Skeletal muscle tissue (tissue), 4 donors: ENCODE measurements around the gene HTR2B. TPM values are rescaled to one million over a fixed set of nuclear protein-coding genes. Genes with fewer than 3 reads are reported as not detected.
A peak's percentile ranks its signal among the peaks of the same experiment; 100 is the strongest.
"Not testable (repeated sequence)": the region's sequence is repeated elsewhere in the genome, so short reads cannot be mapped to it uniquely, and the experiment has no call there.

ENCODE experiments used
- H3K27ac ChIP-seq: one replicate; pipeline ENCODE4 v1.7.0; 2013; ENCODE audit warnings: mild to moderate bottlenecking, low read depth, low read length, inconsistent platforms
- H3K27me3 ChIP-seq, 3 donors: one replicate each; pipeline ENCODE4 v1.7.0; 2013; ENCODE audit warnings: low read length in 3 of 3; ENCODE audit not compliant: control insufficient read depth in 3 of 3, insufficient read depth in 3 of 3
- H3K36me3 ChIP-seq, 3 donors: one replicate each; pipeline ENCODE4 v1.7.0; 2013; ENCODE audit warnings: low read length in 3 of 3; ENCODE audit not compliant: control insufficient read depth in 3 of 3, insufficient read depth in 3 of 3
- H3K4me1 ChIP-seq, 3 donors: one replicate each; pipeline ENCODE4 v1.7.0; 2013; ENCODE audit warnings: low read length in 3 of 3, mild to moderate bottlenecking in 3 of 3; ENCODE audit not compliant: control insufficient read depth in 3 of 3, insufficient read depth in 3 of 3
- H3K4me3 ChIP-seq, 3 donors: one replicate each; pipeline ENCODE4 v1.7.0; 2013; ENCODE audit warnings: low read length in 3 of 3
- H3K9ac ChIP-seq, 3 donors: one replicate each; pipeline ENCODE4 v1.7.0; 2013; ENCODE audit warnings: low read length in 3 of 3, mild to moderate bottlenecking in 3 of 3, moderate library complexity in 2 of 3, low read depth in 1 of 3
- H3K9me3 ChIP-seq, 3 donors: one replicate each; pipeline ENCODE4 v1.7.0; 2013; ENCODE audit warnings: low read length in 3 of 3; ENCODE audit not compliant: control insufficient read depth in 3 of 3
- total RNA-seq: library from RNA; depleted of rRNA; stranded (reverse); fragments of >200 nt; gene quantifications from one replicate; pipeline ENCODE4 v1.2.3, GENCODE V29; 2014
- donor health status: Osteomylitis.

Gene HTR2B
- total RNA-seq, 1 donor from 2014 or later: 0.52 TPM

DNA sequence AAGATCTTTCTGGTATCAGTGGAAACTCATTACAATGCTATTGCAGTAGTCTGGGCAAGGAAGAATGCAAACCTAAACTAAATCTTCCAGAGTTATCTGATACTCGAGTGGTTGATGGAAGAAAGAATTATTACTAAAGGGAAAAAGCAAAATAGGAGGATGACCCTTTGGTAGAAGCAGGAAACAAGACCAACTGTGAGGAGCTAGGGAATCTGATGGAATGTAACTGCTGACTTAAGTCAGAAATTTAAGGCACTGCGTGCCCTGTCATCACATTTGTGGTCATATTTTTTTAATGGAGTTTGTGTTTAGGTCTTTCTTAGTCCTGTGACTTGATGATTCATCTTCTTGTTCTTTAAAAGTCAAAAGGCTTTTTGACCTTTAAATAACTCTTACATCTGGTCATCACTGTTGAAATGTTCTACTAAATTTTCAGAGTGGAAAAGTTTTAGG is 37.1 kb upstream of the HTR2B start:
- Histone ChIP-seq H3K4me1 (peaks cover 0 to 4% (median 3%) of the 10 kb centered on the region in 3 donors), H3K9ac (peak overlapping the region in 1 of 3 donors; percentile 43), H3K9me3 (no peaks in the 10 kb centered on the region), H3K4me3 (no peak overlapping the region), H3K27ac (peak overlapping the region; percentile 62), H3K36me3 (peaks cover 5 to 24% (median 22%) of the 10 kb centered on the region in 3 donors), H3K27me3 (no peaks in the 10 kb centered on the region)

DNA sequence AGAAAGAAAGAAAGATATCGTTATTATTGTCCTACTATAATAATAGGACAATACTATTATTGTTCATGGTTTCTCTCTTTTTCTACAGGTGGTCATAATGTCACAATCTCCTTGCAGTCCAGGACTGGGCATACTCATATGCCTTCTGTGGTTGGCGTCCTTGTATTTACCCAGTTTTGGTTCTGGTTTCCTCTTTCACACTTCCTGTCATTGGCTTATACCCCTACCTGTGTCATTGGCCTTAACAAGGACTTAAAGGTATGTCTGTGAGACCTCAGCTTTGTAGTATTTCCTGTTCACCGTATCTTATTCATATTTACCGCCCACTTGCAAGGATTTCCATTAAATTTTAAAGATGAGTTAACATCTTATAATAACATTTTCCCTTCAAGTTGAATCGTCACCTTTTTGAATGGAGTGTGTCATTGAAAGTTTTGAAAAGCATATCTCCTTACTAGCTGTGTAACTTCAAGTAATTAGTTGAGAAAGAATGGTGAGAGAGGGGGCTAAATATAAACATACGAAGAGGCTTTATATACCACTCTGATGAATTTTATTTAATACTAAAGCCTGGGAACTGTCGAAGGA is 36.5 kb upstream of the HTR2B start:
- H3K36me3 ChIP-seq: peaks cover 0 to 19% (median 18%) of the 10 kb centered on the region in 3 donors
- H3K27me3 ChIP-seq: no peaks in the 10 kb centered on the region
- no peak overlapping the region for H3K4me3 ChIP-seq
- no peaks in the 10 kb centered on the region for H3K9me3 ChIP-seq
- H3K9ac ChIP-seq: no peak overlapping the region
- H3K27ac ChIP-seq: peak overlapping the region; percentile 50
- H3K4me1 ChIP-seq: peaks cover 0 to 4% (median 3%) of the 10 kb centered on the region in 3 donors

DNA sequence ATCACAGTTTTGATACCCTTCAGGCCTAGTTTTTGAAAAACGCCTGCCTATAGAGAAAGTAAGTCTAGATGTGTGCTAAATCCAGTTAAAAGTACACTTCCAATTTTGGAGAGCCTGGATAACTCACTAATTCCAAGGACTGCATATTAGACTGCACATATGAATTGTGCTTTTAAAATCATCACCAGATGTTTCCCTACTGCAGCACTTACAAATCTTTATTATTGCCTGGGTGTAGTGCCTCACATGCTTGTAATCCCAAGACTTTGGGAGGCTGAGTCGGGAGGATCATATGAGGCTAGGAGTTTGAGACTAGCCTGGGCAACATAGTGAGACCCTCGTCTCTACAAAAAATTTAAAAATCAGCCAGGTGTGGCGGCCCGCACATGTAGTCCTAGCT is 35.9 kb upstream of the HTR2B start:
- Histone ChIP-seq H3K9ac (no peak overlapping the region), H3K36me3 (peaks cover 0 to 13% (median 12%) of the 10 kb centered on the region in 3 donors)

DNA sequence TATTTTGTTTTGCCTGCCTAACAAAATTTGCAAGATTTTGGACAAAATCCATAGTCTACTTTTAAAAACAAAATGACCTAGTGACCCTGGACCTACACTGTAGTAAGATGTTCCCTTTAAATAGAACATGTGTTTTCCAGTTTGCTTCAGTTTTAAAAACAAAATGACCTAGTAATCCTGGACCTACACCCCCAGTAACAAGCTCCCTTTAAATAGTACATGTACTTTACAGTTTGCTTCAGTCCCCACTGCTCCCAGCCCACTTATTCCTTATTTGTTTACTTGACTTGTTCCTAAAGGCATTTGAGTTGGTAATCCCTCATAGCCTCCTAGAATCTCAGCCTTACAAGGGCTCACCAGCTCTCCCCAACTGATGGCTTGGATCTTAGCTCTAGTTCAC is 34.5 kb upstream of the HTR2B start:
- H3K9ac ChIP-seq: no peak overlapping the region
- H3K9me3 ChIP-seq: no peaks in the 10 kb centered on the region
- no peaks in the 10 kb centered on the region for H3K27me3 ChIP-seq
- H3K4me3 ChIP-seq: no peak overlapping the region
- no peak overlapping the region for H3K27ac ChIP-seq
- H3K4me1 ChIP-seq: peaks cover 0 to 4% (median 3%) of the 10 kb centered on the region in 3 donors
- peaks cover 2 to 17% (median 14%) of the 10 kb centered on the region in 3 donors for H3K36me3 ChIP-seq

More for the DNA sequence above, 35.9 kb upstream of the HTR2B start:
- H3K9me3 ChIP-seq: no peaks in the 10 kb centered on the region
- H3K4me1 ChIP-seq: peaks cover 0 to 4% (median 3%) of the 10 kb centered on the region in 3 donors
- H3K27me3 ChIP-seq: no peaks in the 10 kb centered on the region
- H3K27ac ChIP-seq: peak overlapping the region; percentile 50
- no peak overlapping the region for H3K4me3 ChIP-seq

- Histone ChIP-seq H3K4me1 (no peaks in the 10 kb centered on the region), H3K27ac (no peak overlapping the region), H3K4me3 (no peak overlapping the region), H3K36me3 (peaks cover 6 to 23% (median 15%) of the 10 kb centered on the region in 3 donors), H3K27me3 (no peaks in the 10 kb centered on the region), H3K9ac (no peak overlapping the region), H3K9me3 (no peaks in the 10 kb centered on the region)
These were observed 28.1 kb upstream of the HTR2B start for GRCh38 chr2:231152800-231153557.

DNA sequence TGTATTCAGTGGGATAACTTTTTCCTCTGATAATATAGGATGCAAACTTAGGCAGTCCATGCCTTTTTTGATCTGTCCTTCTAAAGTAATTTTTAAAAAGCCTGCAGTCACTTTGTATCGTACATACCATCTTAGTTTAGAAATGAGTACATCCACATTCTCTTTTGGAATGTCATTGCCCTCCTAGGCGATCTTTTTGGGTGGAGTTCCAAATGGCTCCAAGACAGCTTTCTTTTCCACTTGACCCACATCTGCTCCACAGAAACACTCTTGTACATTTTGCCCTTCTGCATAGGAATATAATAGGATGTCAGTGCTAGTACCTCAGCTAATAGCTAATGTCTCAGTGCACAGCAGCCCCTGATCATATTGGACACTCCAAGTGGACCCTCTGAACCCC is 21.8 kb upstream of the HTR2B start:
- H3K4me1 ChIP-seq: no peaks in the 10 kb centered on the region
- no peaks in the 10 kb centered on the region for H3K9me3 ChIP-seq
- no peaks in the 10 kb centered on the region for H3K27me3 ChIP-seq
- peaks cover 0 to 15% (median 8%) of the 10 kb centered on the region in 3 donors for H3K36me3 ChIP-seq
- no peak overlapping the region for H3K4me3 ChIP-seq
- no peak overlapping the region for H3K27ac ChIP-seq
- no peak overlapping the region for H3K9ac ChIP-seq

DNA sequence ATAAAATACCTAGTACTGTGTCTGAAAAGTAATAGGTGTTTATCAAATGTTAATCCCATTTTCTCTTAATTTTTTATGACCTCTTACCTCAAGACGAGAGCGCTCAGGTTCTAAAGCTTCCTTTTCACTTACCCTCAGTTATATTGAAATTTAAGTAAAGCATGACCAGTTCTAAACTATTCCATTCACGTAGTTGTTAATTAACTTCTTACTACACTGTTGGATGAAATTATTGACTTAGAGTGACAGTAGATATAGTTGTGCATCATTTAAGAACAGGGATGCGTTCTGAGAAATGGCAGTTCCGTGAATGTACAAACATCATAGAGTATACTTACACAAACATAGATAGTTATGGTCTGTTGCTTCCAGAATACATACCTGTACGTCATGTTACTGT is 20.1 kb upstream of the HTR2B start:
- H3K27ac ChIP-seq: no peak overlapping the region
- no peaks in the 10 kb centered on the region for H3K4me1 ChIP-seq
- H3K9ac ChIP-seq: no peak overlapping the region
- no peaks in the 10 kb centered on the region for H3K27me3 ChIP-seq
- no peaks in the 10 kb centered on the region for H3K9me3 ChIP-seq
- no peak overlapping the region for H3K4me3 ChIP-seq
- peaks cover 0 to 15% (median 11%) of the 10 kb centered on the region in 3 donors for H3K36me3 ChIP-seq

DNA sequence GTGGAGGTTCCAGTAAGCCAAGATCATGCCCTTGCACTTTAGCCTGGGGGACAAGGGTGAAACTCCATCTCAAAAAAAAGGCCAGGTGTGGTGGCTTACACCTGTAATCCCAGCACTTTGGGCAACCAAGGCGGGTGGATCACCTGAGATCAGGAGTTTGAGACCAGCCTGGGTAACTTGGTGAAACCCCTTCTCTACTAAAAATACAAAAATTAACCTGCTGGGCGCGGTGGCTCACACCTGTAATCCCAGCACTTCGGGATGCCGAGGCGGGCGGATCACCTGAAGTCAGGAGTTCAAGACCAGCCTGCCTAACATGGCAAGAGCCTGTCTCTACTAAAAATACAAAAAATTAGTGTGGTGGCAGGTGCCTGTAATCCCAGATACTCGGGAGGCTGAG is 16.0 kb upstream of the HTR2B start:
- H3K9ac ChIP-seq, H3K27me3 ChIP-seq, H3K36me3 ChIP-seq, H3K9me3 ChIP-seq, H3K4me1 ChIP-seq, H3K4me3 ChIP-seq, H3K27ac ChIP-seq: not testable (repeated sequence)

GRCh38 chr2:231139796-231140195 is 15.0 kb upstream of the HTR2B start:
- no peak overlapping the region for H3K9ac ChIP-seq
- H3K9me3 ChIP-seq: no peaks in the 10 kb centered on the region
- H3K27ac ChIP-seq: no peak overlapping the region
- H3K4me3 ChIP-seq: no peak overlapping the region
- peaks cover 0 to 3% (median 0%) of the 10 kb centered on the region in 3 donors for H3K36me3 ChIP-seq
- H3K27me3 ChIP-seq: no peaks in the 10 kb centered on the region
- peaks cover 0 to 4% (median 2%) of the 10 kb centered on the region in 3 donors for H3K4me1 ChIP-seq

DNA sequence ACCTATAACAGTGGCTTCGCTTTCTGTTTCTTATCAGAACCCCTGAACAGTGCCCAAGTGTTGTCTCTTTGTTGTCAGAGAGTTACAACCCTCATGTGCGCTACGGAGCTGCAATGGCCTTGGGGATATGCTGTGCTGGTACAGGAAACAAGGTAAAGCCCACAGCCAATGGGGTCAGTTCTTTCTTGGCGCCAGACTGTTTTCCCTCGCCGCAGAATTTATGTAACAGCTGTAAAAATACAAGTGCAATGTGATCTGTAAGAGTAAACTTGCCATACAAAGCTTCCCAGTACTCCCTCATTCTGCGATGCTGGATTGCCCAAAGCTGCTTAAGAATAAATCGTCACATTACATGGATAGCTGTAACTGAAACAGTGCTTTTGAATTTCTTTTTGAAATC is 13.9 kb upstream of the HTR2B start:
- Histone ChIP-seq H3K36me3 (peaks cover 0 to 3% (median 0%) of the 10 kb centered on the region in 3 donors), H3K9ac (no peak overlapping the region), H3K4me1 (peaks cover 0 to 4% (median 2%) of the 10 kb centered on the region in 3 donors), H3K27ac (no peak overlapping the region), H3K9me3 (no peaks in the 10 kb centered on the region), H3K4me3 (no peak overlapping the region), H3K27me3 (no peaks in the 10 kb centered on the region)
